Subcutaneous abdominal adipose tissue (tissue), 5 donors: ENCODE data around the gene CCDC92B.
A peak's percentile ranks its signal among the peaks of the same experiment; 100 is the strongest.

Experiments used
- H3K27ac ChIP-seq: one replicate; pipeline ENCODE4 v1.7.0; 2013; ENCODE audit warnings: low read depth, mild to moderate bottlenecking, inconsistent platforms, low read length, moderate library complexity
- H3K27me3 ChIP-seq, 5 donors: one replicate each; pipeline ENCODE4 v1.7.0; 2013; ENCODE audit warnings: low read length in 5 of 5, inconsistent platforms in 1 of 5; ENCODE audit not compliant: control insufficient read depth in 5 of 5, insufficient read depth in 4 of 5
- H3K36me3 ChIP-seq, 5 donors: one replicate each; pipeline ENCODE4 v1.7.0; 2013; ENCODE audit warnings: low read length in 5 of 5; ENCODE audit not compliant: control insufficient read depth in 5 of 5, insufficient read depth in 5 of 5
- H3K4me1 ChIP-seq, 5 donors: one replicate each; pipeline ENCODE4 v1.7.0; 2013; ENCODE audit warnings: low read length in 5 of 5, mild to moderate bottlenecking in 3 of 5, moderate library complexity in 1 of 5; ENCODE audit not compliant: control insufficient read depth in 5 of 5, insufficient read depth in 5 of 5
- H3K4me3 ChIP-seq, 5 donors: one replicate each; pipeline ENCODE4 v1.7.0; 2013; ENCODE audit warnings: low read length in 5 of 5, low read depth in 1 of 5
- H3K9ac ChIP-seq, 5 donors: one replicate each; pipeline ENCODE4 v1.7.0; 2013; ENCODE audit warnings: low read length in 5 of 5, mild to moderate bottlenecking in 4 of 5, moderate library complexity in 3 of 5
- H3K9me3 ChIP-seq, 5 donors: one replicate each; pipeline ENCODE4 v1.7.0; 2013; ENCODE audit warnings: low read length in 5 of 5; ENCODE audit not compliant: control insufficient read depth in 5 of 5
- donor health status: healthy.
- donor health status: healthy.
- donor health status: healthy.
- donor health status: healthy.
- donor health status: healthy.

CCDC92B gene

GRCh38 chr17:2705888-2706795 lies 43.3 kb downstream of the CCDC92B start:
- Histone ChIP-seq H3K9ac (peak overlapping the region in 2 of 5 donors; percentile 12 to 66), H3K27ac (no peak overlapping the region), H3K9me3 (no peaks in the 10 kb centered on the region), H3K4me1 (peaks cover 16 to 63% (median 53%) of the 10 kb centered on the region in 5 donors), H3K36me3 (peaks cover 0 to 38% (median 35%) of the 10 kb centered on the region in 5 donors), H3K27me3 (no peaks in the 10 kb centered on the region), H3K4me3 (no peak overlapping the region)

- H3K9ac ChIP-seq, result no peak overlapping the region
Observed at GRCh38 chr17:2705263-2705662, 44.2 kb downstream of the CCDC92B start.

GRCh38 chr17:2704890-2705248 lies 44.6 kb downstream of the CCDC92B start:
- Histone ChIP-seq H3K27ac (no peak overlapping the region), H3K27me3 (no peaks in the 10 kb centered on the region), H3K36me3 (peaks cover 0 to 51% (median 48%) of the 10 kb centered on the region in 5 donors), H3K4me3 (no peak overlapping the region), H3K9me3 (no peaks in the 10 kb centered on the region), H3K4me1 (peaks cover 8 to 52% (median 40%) of the 10 kb centered on the region in 5 donors), H3K9ac (no peak overlapping the region)

More at GRCh38 chr17:2705263-2705662, 44.2 kb downstream of the CCDC92B start:
- Histone ChIP-seq H3K36me3 (peaks cover 0 to 47% (median 44%) of the 10 kb centered on the region in 5 donors), H3K9me3 (no peaks in the 10 kb centered on the region), H3K4me3 (no peak overlapping the region), H3K27ac (no peak overlapping the region), H3K4me1 (peaks cover 11 to 56% (median 44%) of the 10 kb centered on the region in 5 donors), H3K27me3 (no peaks in the 10 kb centered on the region)

- H3K9ac ChIP-seq, result peak overlapping the region in 1 of 5 donors; percentile 13
- H3K4me3 ChIP-seq, result no peak overlapping the region
- no peaks in the 10 kb centered on the region for H3K9me3 ChIP-seq
- H3K36me3 ChIP-seq, result peaks cover 0 to 53% (median 50%) of the 10 kb centered on the region in 5 donors
- peaks cover 4 to 46% (median 34%) of the 10 kb centered on the region in 5 donors for H3K4me1 ChIP-seq
- H3K27ac ChIP-seq, result no peak overlapping the region
- H3K27me3 ChIP-seq, result no peaks in the 10 kb centered on the region
Observed at GRCh38 chr17:2704031-2704889, 45.2 kb downstream of the CCDC92B start.

GRCh38 chr17:2703606-2704005 lies 45.8 kb downstream of the CCDC92B start:
- Histone ChIP-seq H3K9me3 (no peaks in the 10 kb centered on the region), H3K27me3 (no peaks in the 10 kb centered on the region), H3K4me1 (peaks cover 1 to 39% (median 28%) of the 10 kb centered on the region in 5 donors), H3K27ac (no peak overlapping the region), H3K36me3 (peaks cover 0 to 58% (median 54%) of the 10 kb centered on the region in 5 donors), H3K9ac (no peak overlapping the region), H3K4me3 (no peak overlapping the region)

GRCh38 chr17:2703181-2703580 lies 46.3 kb downstream of the CCDC92B start:
- Histone ChIP-seq H3K9ac (no peak overlapping the region), H3K27ac (no peak overlapping the region), H3K4me1 (peaks cover 1 to 35% (median 23%) of the 10 kb centered on the region in 5 donors), H3K36me3 (peaks cover 0 to 63% (median 58%) of the 10 kb centered on the region in 5 donors), H3K27me3 (no peaks in the 10 kb centered on the region), H3K4me3 (no peak overlapping the region), H3K9me3 (no peaks in the 10 kb centered on the region)

- H3K4me3 ChIP-seq, result no peak overlapping the region
- H3K27me3 ChIP-seq, result no peaks in the 10 kb centered on the region
- H3K36me3 ChIP-seq, result peaks cover 0 to 72% (median 68%) of the 10 kb centered on the region in 5 donors
- peaks cover 1 to 25% (median 13%) of the 10 kb centered on the region in 5 donors for H3K4me1 ChIP-seq
- no peak overlapping the region for H3K9ac ChIP-seq
- H3K9me3 ChIP-seq, result no peaks in the 10 kb centered on the region
- H3K27ac ChIP-seq, result no peak overlapping the region
Observed at GRCh38 chr17:2701996-2702741, 47.3 kb downstream of the CCDC92B start.

- Histone ChIP-seq H3K36me3 (peaks cover 0 to 78% (median 74%) of the 10 kb centered on the region in 5 donors), H3K9ac (no peak overlapping the region), H3K4me3 (no peak overlapping the region), H3K27me3 (no peaks in the 10 kb centered on the region), H3K9me3 (no peaks in the 10 kb centered on the region), H3K4me1 (peaks cover 1 to 17% (median 8%) of the 10 kb centered on the region in 5 donors), H3K27ac (no peak overlapping the region)
Observed at GRCh38 chr17:2701161-2701995, 48.1 kb downstream of the CCDC92B start.
